ENCODE data around the gene TYW1. TPM values are rescaled to one million over a fixed set of nuclear protein-coding genes. Genes with fewer than 3 reads are reported as not detected.
"Not testable (repeated sequence)": the region's sequence is repeated elsewhere in the genome, so short reads cannot be mapped to it uniquely, and the experiment has no call there.

Gene TYW1
- total RNA-seq, 2 experiments from 2014 or later: 15.5 to 17.1 TPM

GRCh38 chr7:67006965-67007364 lies 10.3 kb downstream of the TYW1 start:
- ATAC-seq (ENCODE audit: low read depth) (no peak), DNase-seq (no peak)
- Mint-ChIP-seq H3K36me3 (peaks cover 29% of the 10 kb centered on the region), H3K27me3 (no peaks in the 10 kb centered on the region), H3K9me3 (no peaks in the 10 kb centered on the region), H3K4me1 (peaks cover 2% of the 10 kb centered on the region), H3K27ac (no peak overlapping the region), H3K4me3 (no peak overlapping the region)
- POLR2A ChIA-PET: interaction anchor here (0.6 kb wide), 2 partner anchors 12 to 86 kb away, joined by 3 to 4 read pairs; partner anchors contain the start of genes SBDS and TMEM248

DNA sequence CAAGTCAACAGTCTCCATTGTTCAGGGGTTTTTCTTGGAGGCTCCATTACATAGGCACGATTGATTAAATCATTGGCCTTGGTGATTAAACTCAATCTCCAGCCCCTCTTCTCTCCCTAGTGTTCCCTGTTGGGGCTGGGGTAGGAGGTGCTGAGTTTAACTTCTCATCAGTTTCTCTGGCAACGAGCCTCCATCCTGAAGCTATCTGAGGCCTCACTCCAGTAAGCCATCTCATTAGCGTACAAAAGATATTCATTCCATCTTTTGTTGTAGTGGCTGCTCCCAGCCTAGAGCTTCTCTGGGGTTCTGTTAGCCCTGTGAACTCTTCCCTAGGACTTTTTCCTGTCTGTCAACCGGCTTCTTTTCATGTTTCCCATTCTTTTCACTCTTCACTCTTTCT lies 11.6 kb downstream of the TYW1 start:
- H3K36me3 Mint-ChIP-seq: peaks cover 29% of the 10 kb centered on the region
- H3K4me3 Mint-ChIP-seq: no peak overlapping the region
- no peaks in the 10 kb centered on the region for H3K9me3 Mint-ChIP-seq
- DNase-seq (no peak), ATAC-seq (ENCODE audit: low read depth) (no peak)
- POLR2A ChIA-PET: no interaction called here
- no peak overlapping the region for H3K27ac Mint-ChIP-seq
- no peaks in the 10 kb centered on the region for H3K4me1 Mint-ChIP-seq
- no peaks in the 10 kb centered on the region for H3K27me3 Mint-ChIP-seq

GRCh38 chr7:67009677-67010076 lies 13.0 kb downstream of the TYW1 start:
- H3K27ac Mint-ChIP-seq; H3K4me3 Mint-ChIP-seq; ATAC-seq (ENCODE audit: low read depth); DNase-seq; H3K27me3 Mint-ChIP-seq; POLR2A ChIA-PET; H3K4me1 Mint-ChIP-seq; H3K9me3 Mint-ChIP-seq: not testable (repeated sequence)
- peaks cover 23% of the 10 kb centered on the region for H3K36me3 Mint-ChIP-seq

DNA sequence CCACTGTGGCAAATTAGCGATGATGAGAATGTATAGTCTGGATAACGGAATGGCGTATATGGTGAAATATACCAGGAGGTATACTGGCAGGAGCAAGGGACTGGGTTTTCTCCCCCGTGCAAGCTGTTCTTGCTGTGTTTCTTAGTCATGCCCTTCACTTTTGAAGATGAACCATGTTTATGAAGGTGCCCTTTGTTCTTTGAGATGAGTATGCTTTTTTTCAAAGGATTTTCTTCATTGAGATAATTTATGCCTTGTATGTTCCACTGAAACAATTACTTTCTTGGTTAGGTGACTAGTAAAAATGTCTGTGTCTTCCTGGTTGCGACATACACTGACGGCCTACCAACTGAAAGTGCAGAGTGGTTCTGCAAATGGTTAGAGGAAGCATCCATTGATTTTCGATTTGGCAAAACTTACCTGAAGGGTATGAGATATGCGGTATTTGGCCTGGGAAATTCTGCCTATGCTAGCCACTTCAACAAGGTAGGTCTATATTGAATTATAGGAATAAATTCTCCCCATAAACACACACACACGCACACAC lies 17.5 kb downstream of the TYW1 start:
- ATAC-seq (ENCODE audit: low read depth); H3K9me3 Mint-ChIP-seq; H3K27me3 Mint-ChIP-seq; H3K4me3 Mint-ChIP-seq; DNase-seq; H3K27ac Mint-ChIP-seq; POLR2A ChIA-PET; H3K4me1 Mint-ChIP-seq: not testable (repeated sequence)
- H3K36me3 Mint-ChIP-seq: peaks cover 17% of the 10 kb centered on the region

DNA sequence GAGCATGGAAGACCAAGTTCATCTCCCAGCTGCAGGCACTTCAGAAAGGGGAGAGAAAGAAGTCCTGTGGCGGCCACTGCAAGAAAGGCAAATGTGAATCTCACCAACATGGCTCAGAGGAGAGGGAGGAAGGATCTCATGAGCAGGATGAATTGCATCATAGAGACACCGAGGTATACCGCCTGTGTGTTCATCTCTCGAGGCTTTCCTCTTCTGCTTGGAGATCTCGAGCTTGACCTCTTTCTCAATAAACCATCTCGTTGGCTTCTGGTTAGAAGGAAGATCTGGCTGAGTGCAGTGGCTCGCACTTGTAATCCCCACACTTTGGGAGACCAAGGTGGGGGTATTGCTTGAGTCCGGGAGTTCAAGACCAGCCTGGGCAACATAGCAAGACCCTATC lies 21.3 kb downstream of the TYW1 start:
- H3K27ac Mint-ChIP-seq; H3K27me3 Mint-ChIP-seq; POLR2A ChIA-PET; H3K4me1 Mint-ChIP-seq; H3K9me3 Mint-ChIP-seq; ATAC-seq (ENCODE audit: low read depth); H3K4me3 Mint-ChIP-seq; DNase-seq: not testable (repeated sequence)
- H3K36me3 Mint-ChIP-seq: peaks cover 33% of the 10 kb centered on the region

DNA sequence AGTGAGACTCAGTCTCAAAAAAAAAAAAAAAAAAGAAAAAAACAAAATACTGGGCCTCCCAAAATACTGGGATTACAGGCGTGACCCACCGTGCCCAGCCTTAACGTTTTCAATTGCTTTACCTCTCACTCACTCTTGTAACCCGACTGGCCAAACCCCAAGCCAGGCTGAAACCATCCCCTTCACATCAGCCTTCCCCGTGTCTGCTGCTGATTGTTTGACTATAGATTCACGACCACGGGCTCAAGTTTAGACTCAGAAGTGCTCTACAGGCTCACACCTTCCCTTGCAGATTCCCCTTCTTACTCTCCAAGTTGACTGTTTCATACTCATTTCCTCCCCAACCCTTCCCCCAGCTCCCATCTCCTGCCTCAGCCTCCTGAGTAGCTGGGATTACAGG lies 22.3 kb downstream of the TYW1 start:
- POLR2A ChIA-PET: no interaction called here
- Mint-ChIP-seq H3K27ac (no peak overlapping the region), H3K4me1 (peaks cover 8% of the 10 kb centered on the region), H3K9me3 (no peaks in the 10 kb centered on the region), H3K27me3 (no peaks in the 10 kb centered on the region), H3K4me3 (no peak overlapping the region), H3K36me3 (peaks cover 33% of the 10 kb centered on the region)
- ATAC-seq (ENCODE audit: low read depth) (no peak), DNase-seq (no peak)

DNA sequence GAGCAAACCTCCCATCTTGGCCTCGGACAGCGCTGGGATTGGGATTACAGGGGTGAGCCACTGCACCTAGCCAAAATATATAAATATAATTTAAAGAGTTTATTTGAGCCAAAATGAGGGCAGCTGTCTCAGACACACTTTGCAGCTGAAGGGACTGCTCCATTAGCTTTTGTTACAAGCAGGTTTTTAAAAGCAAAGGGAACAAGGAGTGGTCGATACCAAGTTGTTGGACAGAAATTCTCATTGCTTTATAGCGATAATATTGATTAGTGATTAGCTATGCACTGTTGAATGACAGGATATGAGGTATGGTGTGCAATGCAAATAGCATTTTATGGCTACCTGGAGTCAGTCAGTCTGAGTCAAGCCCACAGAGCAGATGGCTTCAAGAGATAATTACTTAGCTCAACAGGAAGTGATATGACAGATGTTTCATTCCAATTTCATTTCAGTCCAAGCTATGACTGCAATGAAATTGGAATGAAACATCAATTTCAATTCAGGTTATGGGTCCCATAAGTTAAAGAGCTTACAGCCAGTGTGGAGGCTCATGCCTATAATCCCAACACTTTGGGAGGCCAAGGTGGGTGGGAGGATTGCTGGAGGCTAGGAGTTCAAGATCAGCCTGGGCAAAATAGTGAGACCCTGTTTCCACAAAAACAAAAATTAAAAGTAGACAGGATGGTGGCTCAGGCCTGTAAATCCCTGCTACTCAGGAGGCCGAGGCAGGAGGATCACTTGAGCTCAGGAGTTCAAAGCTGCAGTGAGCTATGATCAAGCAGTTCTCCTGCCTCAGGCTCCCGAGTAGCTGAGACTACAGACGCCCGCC lies 23.1 kb downstream of the TYW1 start:
- Mint-ChIP-seq H3K9me3 (no peaks in the 10 kb centered on the region), H3K27me3 (no peaks in the 10 kb centered on the region), H3K4me1 (peaks cover 8% of the 10 kb centered on the region), H3K36me3 (peaks cover 33% of the 10 kb centered on the region), H3K27ac (peak overlapping the region; percentile 54), H3K4me3 (no peak overlapping the region)
- DNase-seq (no peak), ATAC-seq (ENCODE audit: low read depth) (peak; percentile 84)
- POLR2A ChIA-PET: no interaction called here

DNA sequence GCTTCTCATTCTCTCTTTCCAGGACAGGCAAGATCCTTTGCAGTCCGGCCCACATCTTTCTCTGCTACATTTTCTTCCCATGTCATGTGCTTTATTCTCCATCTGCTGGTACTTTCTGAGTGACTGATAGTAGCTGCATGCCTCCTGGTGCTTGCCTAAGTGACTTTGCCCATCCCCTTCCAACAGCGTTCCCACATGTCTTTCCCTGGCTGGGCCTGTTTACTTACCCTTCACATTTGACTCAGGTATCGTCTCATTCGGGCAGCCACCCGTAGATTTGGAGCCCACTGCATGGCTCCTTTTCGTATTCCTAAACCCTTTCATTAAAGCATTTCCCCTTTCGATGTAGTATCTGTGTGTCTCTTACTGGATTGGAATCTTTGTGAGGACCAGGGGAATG lies 24.6 kb downstream of the TYW1 start:
- no peaks in the 10 kb centered on the region for H3K9me3 Mint-ChIP-seq
- no peak for ATAC-seq (ENCODE audit: low read depth)

DNA sequence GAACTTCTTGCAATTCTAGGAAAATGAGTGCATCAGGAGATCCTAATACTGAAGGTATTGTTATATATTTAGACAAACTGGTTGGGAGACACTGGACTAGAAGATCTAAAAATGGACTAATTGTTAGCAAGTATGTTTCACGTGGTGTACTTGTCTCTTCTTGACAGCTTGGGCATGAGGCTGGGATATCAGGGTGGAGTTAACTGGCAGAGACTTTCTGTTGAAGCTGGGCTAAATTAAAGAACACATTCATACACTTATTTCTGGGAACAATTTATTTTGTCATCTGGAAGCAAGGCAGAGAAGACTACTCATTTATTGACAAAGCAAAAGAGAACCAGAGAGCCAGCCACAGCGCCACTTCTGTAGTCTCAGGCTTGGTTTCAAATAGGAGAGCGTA lies 25.9 kb downstream of the TYW1 start:
- POLR2A ChIA-PET: no interaction called here
- no peak for ATAC-seq (ENCODE audit: low read depth)
- Mint-ChIP-seq H3K36me3 (peaks cover 38% of the 10 kb centered on the region), H3K27me3 (no peaks in the 10 kb centered on the region), H3K27ac (no peak overlapping the region), H3K4me1 (peaks cover 8% of the 10 kb centered on the region), H3K4me3 (no peak overlapping the region), H3K9me3 (no peaks in the 10 kb centered on the region)
- no peak for DNase-seq

More for the DNA sequence above, 24.6 kb downstream of the TYW1 start:
- Mint-ChIP-seq H3K36me3 (peaks cover 35% of the 10 kb centered on the region), H3K27me3 (no peaks in the 10 kb centered on the region), H3K4me1 (peaks cover 8% of the 10 kb centered on the region), H3K27ac (no peak overlapping the region), H3K4me3 (no peak overlapping the region)
- POLR2A ChIA-PET: interaction anchor here (0.6 kb wide), 1 partner anchor 234 kb away, joined by 4 read pairs; no protein-coding TSS in a partner anchor
- no peak for DNase-seq

DNA sequence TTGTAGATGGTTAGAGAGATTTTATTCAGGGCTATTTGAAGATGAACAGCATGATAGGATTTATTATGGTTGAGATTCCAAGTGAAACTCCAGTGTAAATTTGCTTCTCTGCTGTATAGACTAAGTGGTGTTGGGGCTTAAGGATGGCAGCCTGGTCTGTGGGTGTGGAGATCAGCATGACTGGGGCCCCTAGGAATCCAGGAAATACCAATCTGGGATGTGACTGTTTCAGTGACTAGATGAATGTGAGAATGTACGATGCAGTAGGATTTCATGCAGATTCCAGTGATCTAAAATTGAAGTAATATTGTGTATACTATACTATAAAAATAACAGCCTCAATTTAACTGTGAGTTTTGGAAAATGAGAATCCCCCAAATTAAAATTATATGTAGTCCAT lies 28.8 kb downstream of the TYW1 start:
- DNase-seq; ATAC-seq (ENCODE audit: low read depth); H3K9me3 Mint-ChIP-seq; H3K4me1 Mint-ChIP-seq; H3K4me3 Mint-ChIP-seq; H3K27ac Mint-ChIP-seq; POLR2A ChIA-PET; H3K27me3 Mint-ChIP-seq: not testable (repeated sequence)
- H3K36me3 Mint-ChIP-seq: peaks cover 46% of the 10 kb centered on the region

DNA sequence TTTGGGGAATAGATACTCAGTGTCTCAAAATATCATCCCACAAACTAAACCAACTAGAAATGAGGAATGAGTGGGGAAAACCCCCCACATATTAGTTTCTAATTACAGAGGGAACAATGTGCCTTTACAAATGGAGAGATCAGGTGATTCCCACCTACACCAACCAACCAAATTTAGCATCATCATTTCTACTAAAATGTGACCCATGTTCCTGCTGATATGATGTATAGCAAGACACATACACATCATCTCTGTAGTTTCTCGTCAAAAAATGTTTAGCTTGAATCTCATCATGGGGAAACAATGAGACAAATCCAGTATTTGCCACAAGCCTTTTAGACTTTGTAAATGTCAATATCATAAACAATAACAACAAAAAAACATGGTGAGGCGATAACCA lies 35.1 kb downstream of the TYW1 start:
- H3K4me1 Mint-ChIP-seq; ATAC-seq (ENCODE audit: low read depth); H3K9me3 Mint-ChIP-seq; H3K4me3 Mint-ChIP-seq; POLR2A ChIA-PET; H3K27ac Mint-ChIP-seq; DNase-seq; H3K27me3 Mint-ChIP-seq: not testable (repeated sequence)
- H3K36me3 Mint-ChIP-seq: peaks cover 52% of the 10 kb centered on the region

- no peaks in the 10 kb centered on the region for H3K4me1 Mint-ChIP-seq
- no peak overlapping the region for H3K27ac Mint-ChIP-seq
- peaks cover 8% of the 10 kb centered on the region for H3K9me3 Mint-ChIP-seq
- DNase-seq (no peak), ATAC-seq (ENCODE audit: low read depth) (no peak)
- peaks cover 42% of the 10 kb centered on the region for H3K36me3 Mint-ChIP-seq
- no peaks in the 10 kb centered on the region for H3K27me3 Mint-ChIP-seq
- POLR2A ChIA-PET: interaction anchor here (0.7 kb wide), 1 partner anchor 63 kb away, joined by 6 read pairs; no protein-coding TSS in a partner anchor
- H3K4me3 Mint-ChIP-seq: no peak overlapping the region
Observed at GRCh38 chr7:67033251-67033650, 36.6 kb downstream of the TYW1 start.

- H3K4me1 Mint-ChIP-seq; H3K27me3 Mint-ChIP-seq; H3K27ac Mint-ChIP-seq; POLR2A ChIA-PET; H3K9me3 Mint-ChIP-seq; H3K4me3 Mint-ChIP-seq; ATAC-seq (ENCODE audit: low read depth); DNase-seq: not testable (repeated sequence)
- peaks cover 24% of the 10 kb centered on the region for H3K36me3 Mint-ChIP-seq
Observed at GRCh38 chr7:67036432-67037395, 40.1 kb downstream of the TYW1 start.
